Fibroblast of lung (primary cell): ENCODE results near the gene POR.

Experiments
- CTCF ChIP-seq, 2 donors: IDR thresholded peaks in 1 of 2; conservative IDR thresholded peaks in 1 of 2; 1 replicate in 1 of 2; 2 replicates in 1 of 2; pipeline ENCODE4 v1.5.1; 2011 to 2012; ENCODE audit warnings: low read length in 2 of 2, control low read depth in 1 of 2, inconsistent platforms in 1 of 2, low read depth in 1 of 2, mild to moderate bottlenecking in 1 of 2
- EZH2 ChIP-seq: IDR thresholded peaks from 2 replicates; pipeline ENCODE4 v1.5.1; 2012; ENCODE audit warnings: low read length, control low read depth, mild to moderate bottlenecking; ENCODE audit errors: missing control alignments

GRCh38 chr7:75924256-75924655 is 9.3 kb downstream of the POR start:
- TF ChIP-seq CTCF (conservative IDR thresholded peaks at IDR 0.05 in 1 of 2, IDR thresholded peaks at IDR 0.05 in 1 of 2; ENCODE audit: low read depth in 1 of 2, low read length in 2 of 2) (no peak), EZH2 (no peak)
